CD8-positive, alpha-beta memory T cell (primary cell): ENCODE measurements around the gene AP4M1. TPM values are rescaled to one million over a fixed set of nuclear protein-coding genes. Genes with fewer than 3 reads are reported as not detected.
"Not testable (repeated sequence)": the region's sequence is repeated elsewhere in the genome, so short reads cannot be mapped to it uniquely, and the experiment has no call there.

ENCODE experiments used
- CTCF ChIA-PET: fragments of 350-600 bp; sonication (Branson Sonifier 250); formaldehyde crosslinking; loops from one replicate; lab custom pipeline; 2021; ENCODE audit warnings: antibody characterized with exemption; lab: Charles Lee
- POLR2A ChIA-PET: fragments of 350-600 bp; sonication (Branson Sonifier 250); formaldehyde crosslinking; loops from one replicate; lab custom pipeline; 2021; ENCODE audit warnings: antibody characterized with exemption; lab: Charles Lee
- DNase-seq, 5 donors: peaks; one replicate each; pipeline versions ENCODE4 v3.0.0 to v3.0.0-alpha.2; 2020 to 2022; ENCODE audit warnings: mixed read lengths in 1 of 5
- H3K27ac ChIP-seq: one replicate; pipeline ENCODE4 v1.7.0; 2013; ENCODE audit warnings: low read depth, mild to moderate bottlenecking, low read length, moderate library complexity
- H3K27me3 ChIP-seq: 2 replicates; pipeline ENCODE4 v1.7.0; 2013; ENCODE audit warnings: low read length, mild to moderate bottlenecking; ENCODE audit not compliant: insufficient read depth, poor library complexity, severe bottlenecking
- H3K36me3 ChIP-seq: 2 replicates; pipeline ENCODE4 v1.7.0; 2013; ENCODE audit warnings: mild to moderate bottlenecking, low read length, moderate library complexity; ENCODE audit not compliant: insufficient read depth
- H3K4me1 ChIP-seq: 2 replicates; pipeline ENCODE4 v1.7.0; 2013; ENCODE audit warnings: mild to moderate bottlenecking, low read length, moderate library complexity; ENCODE audit not compliant: insufficient read depth
- H3K4me3 ChIP-seq: 2 replicates; pipeline ENCODE4 v1.7.0; 2013; ENCODE audit warnings: mild to moderate bottlenecking, low read length
- H3K9me3 ChIP-seq: 2 replicates; pipeline ENCODE4 v1.7.0; 2013; ENCODE audit warnings: mild to moderate bottlenecking, low read length
- H3K27ac Mint-ChIP-seq, 8 donors: one replicate each; pipeline ENCODE4 v1.8.0; 2020 to 2021; ENCODE audit warnings: mixed read lengths in 8 of 8, mild to moderate bottlenecking in 6 of 8, inconsistent platforms in 3 of 8, moderate library complexity in 3 of 8
- H3K27me3 Mint-ChIP-seq, 2 donors: one replicate each; pipeline ENCODE4 v1.8.0; 2020 to 2021; ENCODE audit warnings: mixed read lengths in 2 of 2, mild to moderate bottlenecking in 1 of 2, moderate library complexity in 1 of 2
- H3K36me3 Mint-ChIP-seq, 3 donors: one replicate each; pipeline ENCODE4 v1.8.0; 2020 to 2021; ENCODE audit warnings: mixed read lengths in 3 of 3, inconsistent platforms in 1 of 3, mild to moderate bottlenecking in 1 of 3
- H3K4me1 Mint-ChIP-seq, 3 donors: one replicate each; pipeline ENCODE4 v1.8.0; 2020 to 2021; ENCODE audit warnings: mixed read lengths in 3 of 3, inconsistent platforms in 1 of 3, mild to moderate bottlenecking in 1 of 3
- H3K4me3 Mint-ChIP-seq, 7 donors: one replicate each; pipeline ENCODE4 v1.8.0; 2020 to 2021; ENCODE audit warnings: mixed read lengths in 7 of 7, mild to moderate bottlenecking in 6 of 7, moderate library complexity in 4 of 7, inconsistent platforms in 2 of 7
- H3K9me3 Mint-ChIP-seq, 5 donors: one replicate each; pipeline ENCODE4 v1.8.0; 2020 to 2022; ENCODE audit warnings: mixed read lengths in 5 of 5, mild to moderate bottlenecking in 3 of 5, moderate library complexity in 2 of 5, inconsistent platforms in 1 of 5
- polyA plus RNA-seq: library from polyadenylated mRNA; unstranded; fragments of 300-500 nt; fragmentation: Illumina TruSeq; gene quantifications from one replicate; pipeline ENCODE4 v1.2.3, GENCODE V29; 2021
- total RNA-seq, 2 experiments: library from RNA; stranded (reverse); gene quantifications; one replicate each; pipeline ENCODE4 v1.2.3, GENCODE V29; 2021

The AP4M1 gene
- total and polyA plus RNA-seq, 3 experiments from 2014 or later: 5.2 to 17.3 (median 13.8) TPM

- Histone ChIP-seq H3K4me3 (no peak overlapping the region), H3K9me3 (no peaks in the 10 kb centered on the region), H3K27ac (no peak overlapping the region), H3K4me1 (peaks cover 31% of the 10 kb centered on the region), H3K27me3 (no peaks in the 10 kb centered on the region), H3K36me3 (no peaks in the 10 kb centered on the region)
- ChIA-PET POLR2A (interaction anchor here (0.5 to 4.7 kb wide), 3 partner anchors 9 to 102 kb away, joined by 3 to 50 read pairs (median 3); partner anchors contain the start of genes AP4M1 and MCM7), CTCF (interaction anchor here (0.7 to 7.9 kb wide), 13 partner anchors 10 to 300 kb away, joined by 3 to 88 read pairs (median 6); partner anchors contain the start of genes AP4M1, GPC2, MCM7 and PVRIG)
- Mint-ChIP-seq H3K27me3 (peaks cover 0 to 2% of the 10 kb centered on the region in 2 donors), H3K36me3 (peaks cover 0 to 24% (median 3%) of the 10 kb centered on the region in 3 donors), H3K4me1 (peaks cover 33 to 57% (median 39%) of the 10 kb centered on the region in 3 donors), H3K9me3 (no peaks in the 10 kb centered on the region), H3K27ac (peak overlapping the region in 4 of 8 donors; percentile 75 to 85 (median 82)), H3K4me3 (peak overlapping the region; percentile 73 to 99 (median 84))
- no peak for DNase-seq
Measured at GRCh38 chr7:100128637-100128963, 27.2 kb downstream of the AP4M1 start.

- H3K4me1 ChIP-seq: peaks cover 24% of the 10 kb centered on the region
- H3K9me3 ChIP-seq, H3K27me3 Mint-ChIP-seq, H3K4me3 ChIP-seq, DNase-seq, H3K36me3 ChIP-seq, H3K27ac Mint-ChIP-seq, H3K4me3 Mint-ChIP-seq, H3K27ac ChIP-seq, H3K27me3 ChIP-seq, H3K9me3 Mint-ChIP-seq: not testable (repeated sequence)
- ChIA-PET CTCF (interaction anchor here (0.6 to 7.9 kb wide), 25 partner anchors 8 to 295 kb away, joined by 3 to 88 read pairs (median 4); partner anchors contain the start of genes AP4M1, CNPY4, GPC2 and LAMTOR4), POLR2A (interaction anchor here (0.5 to 1.3 kb wide), 4 partner anchors 15 to 404 kb away, joined by 3 to 4 read pairs (median 3); partner anchors contain the start of genes GPC2 and STAG3)
- Mint-ChIP-seq H3K4me1 (peaks cover 25 to 46% (median 28%) of the 10 kb centered on the region in 3 donors), H3K36me3 (peaks cover 0 to 10% (median 0%) of the 10 kb centered on the region in 3 donors)
Measured at GRCh38 chr7:100130220-100130607, 28.8 kb downstream of the AP4M1 start.

GRCh38 chr7:100130608-100131453 is 29.4 kb downstream of the AP4M1 start:
- POLR2A ChIA-PET: interaction anchor here (0.5 to 1.3 kb wide), 6 partner anchors 11 to 403 kb away, joined by 3 to 8 read pairs (median 4); partner anchors contain the start of genes GPC2 and STAG3

GRCh38 chr7:100132126-100132525 is 30.7 kb downstream of the AP4M1 start:
- peaks cover 13 to 27% (median 17%) of the 10 kb centered on the region in 3 donors for H3K4me1 Mint-ChIP-seq
- no peaks in the 10 kb centered on the region for H3K27me3 Mint-ChIP-seq
- POLR2A ChIA-PET: interaction anchor here (0.5 kb wide), 1 partner anchor 477 kb away, joined by 7 read pairs; no protein-coding TSS in a partner anchor
- Histone ChIP-seq H3K27ac (no peak overlapping the region), H3K9me3 (no peaks in the 10 kb centered on the region), H3K4me3 (no peak overlapping the region), H3K4me1 (peaks cover 20% of the 10 kb centered on the region), H3K27me3 (no peaks in the 10 kb centered on the region), H3K36me3 (no peaks in the 10 kb centered on the region)
- H3K36me3 Mint-ChIP-seq: peaks cover 0 to under 1% (median 0%) of the 10 kb centered on the region in 3 donors
- H3K4me3 Mint-ChIP-seq: peak overlapping the region in 1 of 7 donors; percentile 29
- CTCF ChIA-PET: interaction anchor here (0.9 to 7.9 kb wide), 24 partner anchors 8 to 280 kb away, joined by 3 to 88 read pairs (median 5); partner anchors contain the start of genes COPS6, GAL3ST4, GPC2 and LAMTOR4
- no peaks in the 10 kb centered on the region for H3K9me3 Mint-ChIP-seq
- peak overlapping the region in 2 of 8 donors; percentile 23 to 50 for H3K27ac Mint-ChIP-seq
- no peak for DNase-seq

More at GRCh38 chr7:100130608-100131453, 29.4 kb downstream of the AP4M1 start:
- no peaks in the 10 kb centered on the region for H3K9me3 Mint-ChIP-seq
- peak; percentile 72 to 85 (median 81) for DNase-seq
- Histone ChIP-seq H3K4me3 (peak overlapping the region; percentile 23), H3K27me3 (no peaks in the 10 kb centered on the region), H3K36me3 (no peaks in the 10 kb centered on the region), H3K4me1 (peaks cover 20% of the 10 kb centered on the region), H3K9me3 (no peaks in the 10 kb centered on the region), H3K27ac (no peak overlapping the region)
- peaks cover 21 to 39% (median 23%) of the 10 kb centered on the region in 3 donors for H3K4me1 Mint-ChIP-seq
- H3K4me3 Mint-ChIP-seq: peak overlapping the region in 2 of 7 donors; percentile 56 to 69
- H3K36me3 Mint-ChIP-seq: peaks cover 0 to 10% (median 0%) of the 10 kb centered on the region in 3 donors
- peak overlapping the region in 2 of 8 donors; percentile 60 to 75 for H3K27ac Mint-ChIP-seq
- CTCF ChIA-PET: interaction anchor here (0.5 to 7.9 kb wide), 33 partner anchors 7 to 1147 kb away, joined by 3 to 88 read pairs (median 4); partner anchors contain the start of genes AP4M1, CNPY4, GPC2 and LAMTOR4
- peaks cover 0 to 2% of the 10 kb centered on the region in 2 donors for H3K27me3 Mint-ChIP-seq

GRCh38 chr7:100132697-100133151 is 31.3 kb downstream of the AP4M1 start:
- H3K4me1 Mint-ChIP-seq: peaks cover 13 to 25% (median 17%) of the 10 kb centered on the region in 3 donors
- CTCF ChIA-PET: interaction anchor here (0.6 to 7.9 kb wide), 35 partner anchors 9 to 314 kb away, joined by 3 to 88 read pairs (median 5); partner anchors contain the start of genes AP4M1, COPS6, GAL3ST4 and GPC2

GRCh38 chr7:100137851-100138760 is 36.7 kb downstream of the AP4M1 start:
- H3K4me1 Mint-ChIP-seq: peaks cover 0 to 4% (median 0%) of the 10 kb centered on the region in 3 donors
- H3K4me3 Mint-ChIP-seq: no peak overlapping the region
- POLR2A ChIA-PET: no interaction called here
- H3K27me3 Mint-ChIP-seq: peaks cover 0 to 11% of the 10 kb centered on the region in 2 donors
- no peak for DNase-seq
- H3K27ac Mint-ChIP-seq: peak overlapping the region in 1 of 8 donors; percentile 47
- no peak overlapping the region for H3K27ac ChIP-seq
- no peaks in the 10 kb centered on the region for H3K27me3 ChIP-seq
- peaks cover 0 to 2% (median 0%) of the 10 kb centered on the region in 3 donors for H3K36me3 Mint-ChIP-seq
- H3K9me3 ChIP-seq: no peaks in the 10 kb centered on the region
- H3K9me3 Mint-ChIP-seq: no peaks in the 10 kb centered on the region
- no peaks in the 10 kb centered on the region for H3K36me3 ChIP-seq
- H3K4me3 ChIP-seq: no peak overlapping the region
- no peaks in the 10 kb centered on the region for H3K4me1 ChIP-seq
- CTCF ChIA-PET: interaction anchor here (0.8 to 1.4 kb wide), 3 partner anchors 9 to 79 kb away, joined by 3 to 8 read pairs (median 3); no protein-coding TSS in a partner anchor

More at GRCh38 chr7:100132697-100133151, 31.3 kb downstream of the AP4M1 start:
- DNase-seq: peak; percentile 34 to 73 (median 46)
- Histone ChIP-seq H3K4me3 (no peak overlapping the region), H3K36me3 (no peaks in the 10 kb centered on the region), H3K27me3 (no peaks in the 10 kb centered on the region), H3K27ac (no peak overlapping the region), H3K9me3 (no peaks in the 10 kb centered on the region), H3K4me1 (peaks cover 19% of the 10 kb centered on the region)
- Mint-ChIP-seq H3K27ac (peak overlapping the region in 3 of 8 donors; percentile 25 to 51 (median 50)), H3K4me3 (peak overlapping the region in 2 of 7 donors; percentile 10 to 29), H3K9me3 (no peaks in the 10 kb centered on the region), H3K36me3 (no peaks in the 10 kb centered on the region), H3K27me3 (no peaks in the 10 kb centered on the region)
- POLR2A ChIA-PET: interaction anchor here (0.5 kb wide), 2 partner anchors 476 to 670 kb away, joined by 3 to 7 read pairs; no protein-coding TSS in a partner anchor
